A673 (cell line): ENCODE data around the gene HIBADH. TPM values are rescaled to one million over a fixed set of nuclear protein-coding genes. Genes with fewer than 3 reads are reported as not detected.
"Not testable (repeated sequence)": the region's sequence is repeated elsewhere in the genome, so short reads cannot be mapped to it uniquely, and the experiment has no call there.

ENCODE experiments used
- BruUV-seq: library from RNA; stranded (reverse); fragments of 400-500 nt; replicated peaks from 2 replicates; lab custom pipeline; 2021; lab: Mats Ljungman, UMichigan
- CTCF ChIA-PET: fragments of 300-600 bp; sonication (Branson Sonifier 250); formaldehyde crosslinking; loops from one replicate; lab custom pipeline; 2022; ENCODE audit warnings: antibody characterized with exemption; lab: Charles Lee
- POLR2A ChIA-PET: fragments of 300-600 bp; sonication (Branson Sonifier 250); formaldehyde crosslinking; loops from one replicate; lab custom pipeline; 2022; ENCODE audit warnings: antibody characterized with exemption; ENCODE audit not compliant: low non-redundant PET; lab: Charles Lee
- DNase-seq: peaks from one replicate; pipeline ENCODE4 v3.0.0-alpha.2; 2015; ENCODE audit warnings: low spot score
- H3K27ac ChIP-seq: fragments of 200-600 bp; sonication (generic); 2 replicates; pipeline ENCODE4 v1.5.1; 2016; ENCODE audit warnings: mixed run types, low read depth, mild to moderate bottlenecking, mixed read lengths, antibody characterized with exemption, low read length; ENCODE audit not compliant: poor library complexity, severe bottlenecking
- H3K27me3 ChIP-seq: fragments of 200-600 bp; sonication (generic); replicated peaks from 2 replicates; pipeline ENCODE4 v1.6.1; 2017; ENCODE audit warnings: mixed run types, low read depth, mild to moderate bottlenecking, mixed read lengths, antibody characterized with exemption, low read length; ENCODE audit not compliant: insufficient read depth, poor library complexity
- H3K36me3 ChIP-seq: fragments of 200-600 bp; sonication (generic); 2 replicates; pipeline ENCODE4 v1.6.1; 2016; ENCODE audit warnings: mixed run types, mild to moderate bottlenecking, mixed read lengths, antibody characterized with exemption, low read length; ENCODE audit not compliant: insufficient read depth, poor library complexity, severe bottlenecking
- H3K4me1 ChIP-seq: fragments of 200-600 bp; sonication (generic); 2 replicates; pipeline ENCODE4 v1.6.1; 2017; ENCODE audit warnings: mixed run types, mild to moderate bottlenecking, mixed read lengths, antibody characterized with exemption, low read length; ENCODE audit not compliant: insufficient read depth, poor library complexity, severe bottlenecking
- H3K4me3 ChIP-seq: fragments of 200-600 bp; sonication (generic); 2 replicates; pipeline ENCODE4 v1.5.1; 2016; ENCODE audit warnings: low read depth, mixed run types, mild to moderate bottlenecking, mixed read lengths, low read length; ENCODE audit not compliant: poor library complexity, severe bottlenecking
- H3K9me3 ChIP-seq: fragments of 200-600 bp; sonication (generic); 2 replicates; pipeline ENCODE4 v1.6.1; 2016; ENCODE audit warnings: mixed run types, low read depth, mild to moderate bottlenecking, mixed read lengths, antibody characterized with exemption, low read length; ENCODE audit not compliant: poor library complexity, severe bottlenecking
- CTCF ChIP-seq: fragments of 300-800, 200-600 bp; sonication (generic); conservative IDR thresholded peaks from 2 replicates; pipeline ENCODE4 v1.5.1; 2017; ENCODE audit warnings: low read depth, mild to moderate bottlenecking, antibody characterized with exemption, low read length, moderate library complexity, mixed read lengths
- EZH2 ChIP-seq: fragments of 200-600 bp; sonication (generic); IDR thresholded peaks from 2 replicates; pipeline ENCODE4 v1.6.1; 2017; ENCODE audit warnings: borderline replicate concordance, low read depth, mild to moderate bottlenecking, mixed read lengths, antibody characterized with exemption, low read length; ENCODE audit not compliant: poor library complexity, severe bottlenecking
- intact Hi-C: fragments of 100-400 bp; cut with micrococcal nuclease; formaldehyde crosslinking; loops from one replicate; pipeline ENCODE4 v1.10.0; 2022; ENCODE audit not compliant: unreplicated experiment
- total RNA-seq: library from RNA; stranded (reverse); gene quantifications from 2 replicates; pipeline ENCODE4 v1.2.3, GENCODE V29; 2021

HIBADH gene
- total RNA-seq, 1 experiment from 2014 or later: 10.2 TPM

- Histone ChIP-seq H3K27ac (no peak overlapping the region), H3K9me3 (no peaks in the 10 kb centered on the region), H3K4me1 (no peaks in the 10 kb centered on the region), H3K27me3 (no peaks in the 10 kb centered on the region), H3K36me3 (no peaks in the 10 kb centered on the region), H3K4me3 (no peak overlapping the region)
- ChIA-PET POLR2A (no interaction called here), CTCF (no interaction called here)
- intact Hi-C loops: loop anchor here (5.0 to 10.0 kb wide), 4 partner anchors 345 to 445 kb away; no protein-coding TSS in a partner anchor
- no peak for TF ChIP-seq EZH2
- TF ChIP-seq CTCF: no peak
- no TSS peak for BruUV-seq
- DNase-seq: no peak
These were observed 83.1 kb downstream of the HIBADH start for GRCh38 chr7:27579565-27579964.

DNA sequence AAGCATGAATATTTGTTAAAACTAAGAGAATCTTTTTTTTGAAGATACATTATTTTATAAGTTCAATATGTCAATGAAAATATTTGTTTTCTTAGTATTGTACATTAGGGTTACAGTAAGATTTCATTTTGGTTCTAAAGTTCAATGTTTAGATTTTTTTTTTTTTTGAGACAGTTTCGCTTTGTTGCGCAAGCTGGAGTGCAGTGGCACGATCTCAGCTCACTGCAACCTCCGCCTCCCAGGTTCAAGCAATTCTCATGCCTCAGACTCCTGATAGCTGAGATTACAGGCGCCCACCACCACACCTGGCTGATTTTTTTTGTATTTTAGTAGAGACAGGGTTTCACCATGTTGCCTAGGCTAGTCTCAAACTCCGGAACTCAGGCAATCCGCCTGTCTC lies 84.5 kb downstream of the HIBADH start:
- CTCF ChIA-PET, H3K27ac ChIP-seq, H3K27me3 ChIP-seq, H3K4me1 ChIP-seq, H3K36me3 ChIP-seq, H3K4me3 ChIP-seq, DNase-seq, POLR2A ChIA-PET, H3K9me3 ChIP-seq, BruUV-seq: not testable (repeated sequence)
- intact Hi-C loops: loop anchor here (5.0 to 10.0 kb wide), 4 partner anchors 347 to 447 kb away; no protein-coding TSS in a partner anchor

GRCh38 chr7:27576360-27576944 lies 86.2 kb downstream of the HIBADH start:
- TF ChIP-seq CTCF (peak; percentile 69), EZH2 (no peak)
- intact Hi-C loops: loop anchor here (5.0 to 10.0 kb wide), 4 partner anchors 348 to 448 kb away; no protein-coding TSS in a partner anchor
- ChIA-PET POLR2A (no interaction called here), CTCF (interaction anchor here (0.7 kb wide), 1 partner anchor 9 kb away, joined by 6 read pairs; no protein-coding TSS in a partner anchor)
- H3K27ac ChIP-seq: no peak overlapping the region
- no peaks in the 10 kb centered on the region for H3K4me1 ChIP-seq
- no peak overlapping the region for H3K4me3 ChIP-seq
- no TSS peak for BruUV-seq
- H3K27me3 ChIP-seq: no peaks in the 10 kb centered on the region
- H3K9me3 ChIP-seq: no peaks in the 10 kb centered on the region
- peak; percentile 45 for DNase-seq
- no peaks in the 10 kb centered on the region for H3K36me3 ChIP-seq

- no peaks in the 10 kb centered on the region for H3K36me3 ChIP-seq
- no peak overlapping the region for H3K4me3 ChIP-seq
- CTCF ChIA-PET: interaction anchor here (0.6 kb wide), 2 partner anchors 29 to 366 kb away, joined by 3 to 11 read pairs; no protein-coding TSS in a partner anchor
- no peaks in the 10 kb centered on the region for H3K27me3 ChIP-seq
- BruUV-seq: no TSS peak
- H3K9me3 ChIP-seq: no peaks in the 10 kb centered on the region
- intact Hi-C loops: loop anchor here (5.0 to 10.0 kb wide), 4 partner anchors 349 to 449 kb away; no protein-coding TSS in a partner anchor
- no peak for DNase-seq
- POLR2A ChIA-PET: no interaction called here
- TF ChIP-seq EZH2 (no peak), CTCF (no peak)
- no peaks in the 10 kb centered on the region for H3K4me1 ChIP-seq
- no peak overlapping the region for H3K27ac ChIP-seq
These were observed 87.1 kb downstream of the HIBADH start for GRCh38 chr7:27575613-27576012.
